Cardiac muscle cell (in vitro differentiated cells and primary cell): ENCODE results near the gene SCN3B. TPM values are rescaled to one million over a fixed set of nuclear protein-coding genes. Genes with fewer than 3 reads are reported as not detected.

Source experiments
- DNase-seq, 2 donors: peaks; one replicate each; pipeline versions ENCODE4 v3.0.0 to v3.0.0-alpha.2; 2010 to 2017; ENCODE audit warnings: low read depth in 1 of 2, low spot score in 1 of 2
- H3K27ac ChIP-seq: fragments of 200-600 bp; sonication (generic); 2 replicates; pipeline ENCODE4 v1.5.1; 2016
- H3K27me3 ChIP-seq: fragments of 200-600 bp; sonication (generic); 2 replicates; pipeline ENCODE4 v1.6.0; 2016; ENCODE audit warnings: control low read depth
- H3K36me3 ChIP-seq: fragments of 200-600 bp; sonication (generic); 2 replicates; pipeline ENCODE4 v1.5.1; 2016; ENCODE audit warnings: control low read depth
- H3K4me1 ChIP-seq: fragments of 200-600 bp; sonication (generic); 2 replicates; pipeline ENCODE4 v1.8.1; 2017; ENCODE audit warnings: low read depth, mild to moderate bottlenecking, mixed run types
- H3K4me3 ChIP-seq: fragments of 200-600 bp; sonication (generic); 2 replicates; pipeline ENCODE4 v1.5.1; 2016; ENCODE audit warnings: mild to moderate bottlenecking
- H3K9me3 ChIP-seq: fragments of 200-600 bp; sonication (generic); 2 replicates; pipeline ENCODE4 v1.5.1; 2017; ENCODE audit warnings: low read depth, mild to moderate bottlenecking, control low read depth
- polyA plus RNA-seq: library from polyadenylated mRNA; unstranded; fragments of >200 nt; fragmentation: Nextera tagmentation; extraction: Ambion mirVana; gene quantifications from 2 replicates; pipeline ENCODE4 v1.2.1, GENCODE V29; 2016
- total RNA-seq: library from RNA; depleted of rRNA; stranded (reverse); fragments of >200 nt; gene quantifications from 2 replicates; pipeline ENCODE4 v1.2.3, GENCODE V29; 2016
- TF ChIP-seq, protein P1 (sequence below): IDR thresholded peaks from 2 replicates; pipeline ENCODE4 v1.5.1; 2012; ENCODE audit warnings: low read depth, mild to moderate bottlenecking, low read length

Gene SCN3B
- total and polyA plus RNA-seq, 2 experiments from 2014 or later: 0.12 to 0.77 TPM

DNA sequence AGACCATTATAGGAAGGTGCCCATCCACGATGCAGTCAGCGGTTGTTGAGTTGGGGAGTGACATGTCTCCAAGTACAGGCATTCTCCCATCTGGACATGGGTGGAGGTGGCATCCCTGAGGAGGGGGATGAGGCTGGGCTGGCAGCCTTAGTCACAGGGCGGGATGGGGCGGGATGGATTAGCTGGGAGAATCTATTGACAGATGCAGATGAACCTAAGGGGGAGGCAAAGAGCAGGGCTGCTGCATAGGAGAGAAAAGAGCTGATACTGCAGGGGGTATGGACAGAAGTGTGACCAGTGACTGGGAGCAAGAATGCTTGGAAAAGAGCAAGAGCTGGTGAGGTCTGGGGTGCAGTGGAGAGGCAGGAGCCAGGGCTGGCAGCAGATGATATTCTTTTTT is 42.7 kb downstream of the SCN3B start:
- Histone ChIP-seq H3K36me3 (peaks cover 40% of the 10 kb centered on the region), H3K9me3 (no peaks in the 10 kb centered on the region), H3K4me1 (no peaks in the 10 kb centered on the region), H3K27me3 (no peaks in the 10 kb centered on the region), H3K27ac (no peak overlapping the region), H3K4me3 (no peak overlapping the region)
- TF ChIP-seq, protein P1, sequence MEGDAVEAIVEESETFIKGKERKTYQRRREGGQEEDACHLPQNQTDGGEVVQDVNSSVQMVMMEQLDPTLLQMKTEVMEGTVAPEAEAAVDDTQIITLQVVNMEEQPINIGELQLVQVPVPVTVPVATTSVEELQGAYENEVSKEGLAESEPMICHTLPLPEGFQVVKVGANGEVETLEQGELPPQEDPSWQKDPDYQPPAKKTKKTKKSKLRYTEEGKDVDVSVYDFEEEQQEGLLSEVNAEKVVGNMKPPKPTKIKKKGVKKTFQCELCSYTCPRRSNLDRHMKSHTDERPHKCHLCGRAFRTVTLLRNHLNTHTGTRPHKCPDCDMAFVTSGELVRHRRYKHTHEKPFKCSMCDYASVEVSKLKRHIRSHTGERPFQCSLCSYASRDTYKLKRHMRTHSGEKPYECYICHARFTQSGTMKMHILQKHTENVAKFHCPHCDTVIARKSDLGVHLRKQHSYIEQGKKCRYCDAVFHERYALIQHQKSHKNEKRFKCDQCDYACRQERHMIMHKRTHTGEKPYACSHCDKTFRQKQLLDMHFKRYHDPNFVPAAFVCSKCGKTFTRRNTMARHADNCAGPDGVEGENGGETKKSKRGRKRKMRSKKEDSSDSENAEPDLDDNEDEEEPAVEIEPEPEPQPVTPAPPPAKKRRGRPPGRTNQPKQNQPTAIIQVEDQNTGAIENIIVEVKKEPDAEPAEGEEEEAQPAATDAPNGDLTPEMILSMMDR: no peak
- DNase-seq: no peak

DNA sequence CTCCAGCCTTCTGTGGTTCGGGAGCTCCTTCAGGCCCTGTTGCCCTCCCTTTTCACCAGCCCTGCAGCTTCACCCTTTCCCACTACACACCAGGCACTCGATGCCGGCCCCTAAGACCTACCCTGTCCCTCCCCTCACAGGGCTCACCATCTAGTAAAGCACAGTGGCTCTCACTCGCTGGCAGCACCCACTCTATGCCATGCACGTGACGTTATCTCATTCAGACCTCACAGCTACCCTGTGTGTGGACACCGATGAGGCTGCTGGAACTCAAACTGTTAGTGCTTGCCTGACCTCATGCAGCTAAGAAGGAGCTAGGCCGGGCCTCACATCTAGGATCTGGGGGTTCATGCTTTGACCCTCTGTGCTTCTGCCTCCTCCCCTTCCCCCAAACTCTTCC is 45.5 kb downstream of the SCN3B start:
- peaks cover 35% of the 10 kb centered on the region for H3K36me3 ChIP-seq
- TF ChIP-seq, protein P1: no peak
- no peak overlapping the region for H3K4me3 ChIP-seq
- no peaks in the 10 kb centered on the region for H3K4me1 ChIP-seq
- H3K27ac ChIP-seq: no peak overlapping the region
- H3K27me3 ChIP-seq: no peaks in the 10 kb centered on the region
- no peaks in the 10 kb centered on the region for H3K9me3 ChIP-seq
- DNase-seq: no peak

DNA sequence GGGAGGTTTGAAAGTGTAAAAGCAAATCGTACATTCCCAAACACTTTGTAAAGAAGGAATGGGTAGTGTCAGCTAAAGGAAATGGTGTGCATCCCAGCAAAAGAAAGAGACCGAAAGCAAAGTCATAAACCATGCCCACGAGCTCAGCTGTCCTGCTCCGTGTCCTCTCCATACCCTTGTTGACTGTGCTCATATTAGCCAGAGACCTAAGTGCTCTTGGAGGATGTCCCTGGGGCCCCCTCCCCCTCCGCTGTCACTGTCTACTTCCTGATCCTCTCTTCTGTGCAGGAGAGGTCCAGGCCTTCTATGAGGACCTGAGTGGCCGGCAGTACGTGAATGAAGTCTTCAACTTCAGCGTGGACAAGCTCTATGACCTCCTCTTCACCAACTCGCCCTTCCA is 46.1 kb downstream of the SCN3B start:
- H3K27me3 ChIP-seq: no peaks in the 10 kb centered on the region
- H3K9me3 ChIP-seq: no peaks in the 10 kb centered on the region
- H3K27ac ChIP-seq: no peak overlapping the region
- H3K4me3 ChIP-seq: no peak overlapping the region
- TF ChIP-seq, protein P1: no peak
- H3K36me3 ChIP-seq: peaks cover 34% of the 10 kb centered on the region
- no peak for DNase-seq
- no peaks in the 10 kb centered on the region for H3K4me1 ChIP-seq

DNA sequence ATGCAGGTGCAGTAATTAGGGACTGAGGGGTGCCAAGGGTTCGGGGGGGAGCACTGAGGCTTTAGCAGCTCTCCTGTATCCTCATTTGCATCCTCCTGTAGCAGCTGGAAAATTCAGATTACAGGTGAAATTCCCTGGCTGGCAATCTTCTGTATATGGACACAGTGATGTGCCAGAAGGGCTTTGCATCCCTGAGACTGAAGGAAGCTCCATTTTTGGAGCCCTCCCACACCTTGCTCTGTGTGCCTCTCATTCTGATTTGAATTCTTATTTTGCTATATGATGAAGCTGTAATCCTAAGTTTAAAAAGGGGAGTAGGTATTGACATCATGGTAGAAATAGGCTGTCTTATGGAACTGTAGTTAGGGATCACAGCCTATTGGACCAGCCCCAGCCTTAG is 46.6 kb downstream of the SCN3B start:
- TF ChIP-seq, protein P1: no peak

DNA sequence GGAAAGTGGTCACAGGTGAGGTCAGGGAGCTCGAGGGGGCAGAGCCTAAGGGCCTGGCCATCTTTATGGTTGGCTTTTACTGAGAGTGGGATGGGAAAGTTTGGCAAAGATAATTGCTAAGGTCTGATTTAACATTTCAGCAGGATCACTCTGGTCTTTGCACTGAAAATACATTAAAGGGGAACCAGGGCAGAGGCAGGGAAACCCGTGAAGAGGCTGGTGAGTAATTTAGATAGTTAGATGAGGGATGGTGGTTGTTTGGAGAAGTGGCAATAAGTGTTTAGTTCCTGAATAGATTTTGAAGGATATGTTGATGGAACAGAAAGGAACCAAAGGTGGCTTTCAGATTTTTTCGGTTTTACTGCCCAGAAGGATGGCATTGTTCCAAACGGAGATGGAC is 50.8 kb downstream of the SCN3B start:
- no peaks in the 10 kb centered on the region for H3K27me3 ChIP-seq
- TF ChIP-seq, protein P1: no peak
- H3K36me3 ChIP-seq: peaks cover 26% of the 10 kb centered on the region
- no peak for DNase-seq
- no peaks in the 10 kb centered on the region for H3K4me1 ChIP-seq
- no peaks in the 10 kb centered on the region for H3K9me3 ChIP-seq
- H3K4me3 ChIP-seq: no peak overlapping the region
- H3K27ac ChIP-seq: no peak overlapping the region

More for the DNA sequence above, 46.6 kb downstream of the SCN3B start:
- H3K27me3 ChIP-seq: no peaks in the 10 kb centered on the region
- H3K4me1 ChIP-seq: no peaks in the 10 kb centered on the region
- H3K4me3 ChIP-seq: no peak overlapping the region
- no peaks in the 10 kb centered on the region for H3K9me3 ChIP-seq
- no peak overlapping the region for H3K27ac ChIP-seq
- H3K36me3 ChIP-seq: peaks cover 29% of the 10 kb centered on the region
- no peak for DNase-seq

DNA sequence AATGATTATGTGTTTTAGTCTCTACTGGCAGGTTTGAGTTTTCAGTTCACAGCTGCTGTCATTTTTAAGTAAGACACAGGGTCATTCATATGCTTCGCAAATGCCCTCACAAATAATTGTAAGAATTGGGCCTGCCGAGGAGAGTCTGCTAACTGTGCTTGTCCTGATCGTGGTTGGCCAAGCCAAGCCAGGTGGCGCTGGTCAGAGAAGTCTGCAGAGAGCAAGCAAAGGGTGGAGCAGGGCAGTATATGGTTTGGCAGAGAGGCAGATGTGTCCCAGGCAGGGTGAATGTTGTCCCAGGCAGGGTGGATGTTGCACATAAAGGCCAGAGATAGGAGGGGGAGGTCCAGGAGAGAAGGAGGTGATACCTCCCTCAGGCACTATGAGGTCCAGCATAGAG is 52.7 kb downstream of the SCN3B start:
- Histone ChIP-seq H3K36me3 (peaks cover 26% of the 10 kb centered on the region), H3K4me3 (no peak overlapping the region), H3K4me1 (no peaks in the 10 kb centered on the region), H3K9me3 (no peaks in the 10 kb centered on the region), H3K27me3 (no peaks in the 10 kb centered on the region), H3K27ac (no peak overlapping the region)
- no peak for DNase-seq
- TF ChIP-seq, protein P1: no peak
